ENCODE measurements around the gene TCF21.
A peak's percentile ranks its signal among the peaks of the same experiment; 100 is the strongest.
"Not testable (repeated sequence)": the region's sequence is repeated elsewhere in the genome, so short reads cannot be mapped to it uniquely, and the experiment has no call there.

TCF21 gene

GRCh38 chr6:133919362-133919761, 30.4 kb downstream of the TCF21 start:
- no peak for DNase-seq (ENCODE audit: low read depth)
- TF ChIP-seq CTCF (IDR thresholded peaks at IDR 0.05; ENCODE audit: insufficient read depth, low read depth, low read length, missing control alignments) = no peak
- H3K4me3 ChIP-seq (ENCODE audit: low read depth, low read length) = no peak overlapping the region

GRCh38 chr6:133921249-133921859, 32.4 kb downstream of the TCF21 start:
- no peak overlapping the region for H3K4me3 ChIP-seq (ENCODE audit: low read depth, low read length)
- TF ChIP-seq CTCF (IDR thresholded peaks at IDR 0.05; ENCODE audit: insufficient read depth, low read depth, low read length, missing control alignments) = peak; percentile 76
- peak; percentile 81 for DNase-seq (ENCODE audit: low read depth)

GRCh38 chr6:133923938-133924593, 35.2 kb downstream of the TCF21 start:
- no peak overlapping the region for H3K4me3 ChIP-seq (ENCODE audit: low read depth, low read length)
- TF ChIP-seq CTCF (IDR thresholded peaks at IDR 0.05; ENCODE audit: insufficient read depth, low read depth, low read length, missing control alignments) = peak; percentile 73
- DNase-seq (ENCODE audit: low read depth) = peak; percentile 76

GRCh38 chr6:133931221-133931620, 42.3 kb downstream of the TCF21 start:
- not testable (repeated sequence) for H3K4me3 ChIP-seq (ENCODE audit: low read depth, low read length); DNase-seq (ENCODE audit: low read depth)

GRCh38 chr6:133936352-133936751, 47.4 kb downstream of the TCF21 start:
- not testable (repeated sequence) for H3K4me3 ChIP-seq (ENCODE audit: low read depth, low read length); DNase-seq (ENCODE audit: low read depth)

GRCh38 chr6:133937909-133938308, 49.0 kb downstream of the TCF21 start:
- no peak for DNase-seq (ENCODE audit: low read depth)
- no peak overlapping the region for H3K4me3 ChIP-seq (ENCODE audit: low read depth, low read length)

GRCh38 chr6:133938533-133938932, 49.6 kb downstream of the TCF21 start:
- DNase-seq (ENCODE audit: low read depth) = no peak
- no peak overlapping the region for H3K4me3 ChIP-seq (ENCODE audit: low read depth, low read length)
- no peak for TF ChIP-seq CTCF (IDR thresholded peaks at IDR 0.05; ENCODE audit: insufficient read depth, low read depth, low read length, missing control alignments)

More at GRCh38 chr6:133937909-133938308, 49.0 kb downstream of the TCF21 start:
- TF ChIP-seq CTCF (IDR thresholded peaks at IDR 0.05; ENCODE audit: insufficient read depth, low read depth, low read length, missing control alignments) = no peak
